22Rv1 (cell line): ENCODE results near the gene HOATZ.

Source experiments
- H3K27ac ChIP-seq: fragments of 450-650 bp; 2 replicates; pipeline ENCODE4 v1.5.1; 2017
- ZFX ChIP-seq: fragments of 450-650 bp; IDR thresholded peaks from 2 replicates; pipeline ENCODE4 v1.6.1; 2017; ENCODE audit warnings: antibody characterized with exemption, borderline replicate concordance
- TF ChIP-seq, protein P1 (sequence below): fragments of 450-650 bp; IDR thresholded peaks from 2 replicates; pipeline ENCODE4 v1.5.1; 2017; ENCODE audit warnings: mild to moderate bottlenecking

Gene HOATZ

DNA sequence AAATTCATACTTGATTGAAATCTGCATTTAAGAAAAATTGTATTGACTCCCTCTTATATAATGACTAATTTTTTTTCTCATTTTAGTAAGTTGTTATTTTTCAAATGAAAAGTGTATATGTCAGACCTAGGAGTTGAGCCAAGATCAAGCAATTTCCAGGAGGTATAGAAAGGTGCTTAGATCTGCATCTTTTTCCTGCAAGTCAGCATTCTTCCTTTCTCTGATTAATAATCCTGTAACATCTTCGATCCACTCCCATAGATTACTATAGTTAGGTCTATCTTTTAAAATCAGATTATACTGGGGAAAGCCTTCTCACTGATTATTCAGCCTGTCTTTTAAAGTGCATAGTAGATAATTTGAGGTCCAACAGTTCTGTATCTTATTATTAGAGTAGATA is 12.7 kb downstream of the HOATZ start:
- TF ChIP-seq, protein P1, sequence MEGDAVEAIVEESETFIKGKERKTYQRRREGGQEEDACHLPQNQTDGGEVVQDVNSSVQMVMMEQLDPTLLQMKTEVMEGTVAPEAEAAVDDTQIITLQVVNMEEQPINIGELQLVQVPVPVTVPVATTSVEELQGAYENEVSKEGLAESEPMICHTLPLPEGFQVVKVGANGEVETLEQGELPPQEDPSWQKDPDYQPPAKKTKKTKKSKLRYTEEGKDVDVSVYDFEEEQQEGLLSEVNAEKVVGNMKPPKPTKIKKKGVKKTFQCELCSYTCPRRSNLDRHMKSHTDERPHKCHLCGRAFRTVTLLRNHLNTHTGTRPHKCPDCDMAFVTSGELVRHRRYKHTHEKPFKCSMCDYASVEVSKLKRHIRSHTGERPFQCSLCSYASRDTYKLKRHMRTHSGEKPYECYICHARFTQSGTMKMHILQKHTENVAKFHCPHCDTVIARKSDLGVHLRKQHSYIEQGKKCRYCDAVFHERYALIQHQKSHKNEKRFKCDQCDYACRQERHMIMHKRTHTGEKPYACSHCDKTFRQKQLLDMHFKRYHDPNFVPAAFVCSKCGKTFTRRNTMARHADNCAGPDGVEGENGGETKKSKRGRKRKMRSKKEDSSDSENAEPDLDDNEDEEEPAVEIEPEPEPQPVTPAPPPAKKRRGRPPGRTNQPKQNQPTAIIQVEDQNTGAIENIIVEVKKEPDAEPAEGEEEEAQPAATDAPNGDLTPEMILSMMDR, result no peak
- TF ChIP-seq ZFX, result no peak
- H3K27ac ChIP-seq, result no peak overlapping the region

DNA sequence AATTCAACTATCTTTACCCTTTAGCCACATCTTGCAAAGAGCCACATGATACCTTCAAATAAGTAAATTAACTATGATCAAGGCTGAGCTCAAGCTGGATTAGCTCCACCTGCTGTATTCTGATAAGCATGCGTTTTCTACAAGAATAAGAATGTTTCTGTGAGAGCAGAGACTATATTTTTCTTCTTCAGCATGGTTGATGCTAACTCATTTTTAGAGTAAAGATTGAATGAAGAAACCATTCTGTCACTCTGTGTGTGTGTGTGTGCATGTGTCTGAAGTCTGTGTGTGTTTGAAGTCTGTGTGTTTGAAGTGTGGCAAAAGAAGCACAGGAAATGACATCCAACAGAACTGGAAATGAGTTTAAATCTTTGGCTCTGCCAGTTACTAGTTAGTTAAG is 14.0 kb downstream of the HOATZ start:
- no peak for TF ChIP-seq ZFX
- TF ChIP-seq, protein P1, result peak; percentile 31
- no peak overlapping the region for H3K27ac ChIP-seq

GRCh38 chr11:111530091-111530490 is 15.5 kb downstream of the HOATZ start:
- H3K27ac ChIP-seq, result no peak overlapping the region
- TF ChIP-seq ZFX, result no peak
- TF ChIP-seq, protein P1, result no peak

DNA sequence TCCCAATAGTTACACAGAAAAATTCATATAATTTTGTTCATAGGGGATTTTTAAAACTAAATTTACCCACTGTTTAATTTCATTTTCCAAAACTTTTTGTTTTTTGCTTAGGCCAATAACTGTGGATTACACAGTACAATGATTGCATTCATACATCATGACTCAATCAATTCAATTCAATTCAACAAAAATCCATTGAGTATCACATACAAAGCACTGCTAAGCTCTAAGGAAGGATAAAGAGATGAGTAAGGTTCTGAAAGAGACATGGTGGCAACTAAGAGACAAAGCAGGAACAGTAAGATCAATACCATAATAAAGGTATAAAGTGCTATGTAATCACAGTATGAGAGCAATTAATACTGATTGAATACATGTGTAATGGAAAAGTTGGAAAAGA is 16.6 kb downstream of the HOATZ start:
- no peak for TF ChIP-seq ZFX
- TF ChIP-seq, protein P1, result no peak
- H3K27ac ChIP-seq, result no peak overlapping the region

- TF ChIP-seq, protein P1, result no peak
- no peak for TF ChIP-seq ZFX
- H3K27ac ChIP-seq, result no peak overlapping the region
Measured at GRCh38 chr11:111531687-111532364, 17.2 kb downstream of the HOATZ start.

- H3K27ac ChIP-seq, result no peak overlapping the region
- TF ChIP-seq ZFX, result no peak
- TF ChIP-seq, protein P1, result no peak
Measured at GRCh38 chr11:111532365-111532709, 17.8 kb downstream of the HOATZ start.

DNA sequence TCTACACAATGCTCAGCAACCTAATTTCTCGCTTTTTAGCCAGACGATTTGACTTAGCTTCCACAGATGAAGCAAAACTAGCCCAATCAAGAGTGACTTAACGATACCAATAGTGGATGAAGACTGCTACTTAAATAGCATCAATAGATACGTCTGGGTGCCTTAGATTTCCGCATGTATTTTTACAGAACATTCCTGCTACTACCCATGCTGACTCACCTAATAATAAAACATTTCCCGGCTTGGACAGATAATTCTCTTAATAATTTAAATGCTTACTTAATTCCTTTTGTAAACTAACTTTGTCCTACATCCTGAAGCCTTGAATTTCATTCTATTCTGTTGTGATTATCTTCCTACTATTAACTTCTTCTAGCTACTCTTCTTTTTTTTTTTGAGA is 20.7 kb downstream of the HOATZ start:
- no peak for TF ChIP-seq ZFX
- TF ChIP-seq, protein P1, result no peak
- H3K27ac ChIP-seq, result no peak overlapping the region
